CD4-positive, alpha-beta T cell treated with Interleukin-10 for 1 hour (primary cell): ENCODE results near the gene NOP58.
"Not testable (repeated sequence)": the region's sequence is repeated elsewhere in the genome, so short reads cannot be mapped to it uniquely, and the experiment has no call there.

Source experiments
- DNase-seq: peaks from one replicate; pipeline ENCODE4 v3.0.0-alpha.2; 2020

Gene NOP58, protein sequence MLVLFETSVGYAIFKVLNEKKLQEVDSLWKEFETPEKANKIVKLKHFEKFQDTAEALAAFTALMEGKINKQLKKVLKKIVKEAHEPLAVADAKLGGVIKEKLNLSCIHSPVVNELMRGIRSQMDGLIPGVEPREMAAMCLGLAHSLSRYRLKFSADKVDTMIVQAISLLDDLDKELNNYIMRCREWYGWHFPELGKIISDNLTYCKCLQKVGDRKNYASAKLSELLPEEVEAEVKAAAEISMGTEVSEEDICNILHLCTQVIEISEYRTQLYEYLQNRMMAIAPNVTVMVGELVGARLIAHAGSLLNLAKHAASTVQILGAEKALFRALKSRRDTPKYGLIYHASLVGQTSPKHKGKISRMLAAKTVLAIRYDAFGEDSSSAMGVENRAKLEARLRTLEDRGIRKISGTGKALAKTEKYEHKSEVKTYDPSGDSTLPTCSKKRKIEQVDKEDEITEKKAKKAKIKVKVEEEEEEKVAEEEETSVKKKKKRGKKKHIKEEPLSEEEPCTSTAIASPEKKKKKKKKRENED

GRCh38 chr2:202265467-202266277 lies at the start of gene NOP58:
TSS of gene NOP58 (plus strand) at chr2:202265763. CDS start at chr2:202265942, 179 bp downstream.
- DNase-seq = peak; percentile 95

DNA sequence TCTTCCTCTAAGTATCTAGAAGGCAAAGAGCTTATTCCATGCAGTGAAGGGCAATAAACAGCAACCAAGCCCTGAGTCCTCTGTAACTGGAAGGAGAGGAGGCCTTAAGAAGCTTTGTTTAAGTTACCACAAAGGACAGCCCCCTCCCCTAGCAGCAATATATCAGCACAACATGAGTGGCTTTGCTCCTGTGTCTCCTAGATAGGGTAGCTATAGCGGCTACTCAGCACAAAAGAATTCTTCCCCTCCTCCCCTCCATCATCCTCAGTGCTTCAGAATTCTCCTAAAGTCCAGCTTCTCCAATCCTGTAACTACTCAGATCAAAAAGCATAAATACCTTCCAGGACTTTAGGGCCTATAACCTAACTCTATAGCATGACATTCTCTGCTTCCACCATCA lies 43.7 kb upstream of the NOP58 start:
- DNase-seq = no peak

GRCh38 chr2:202237787-202238233 lies 27.8 kb upstream of the NOP58 start:
- DNase-seq = no peak

DNA sequence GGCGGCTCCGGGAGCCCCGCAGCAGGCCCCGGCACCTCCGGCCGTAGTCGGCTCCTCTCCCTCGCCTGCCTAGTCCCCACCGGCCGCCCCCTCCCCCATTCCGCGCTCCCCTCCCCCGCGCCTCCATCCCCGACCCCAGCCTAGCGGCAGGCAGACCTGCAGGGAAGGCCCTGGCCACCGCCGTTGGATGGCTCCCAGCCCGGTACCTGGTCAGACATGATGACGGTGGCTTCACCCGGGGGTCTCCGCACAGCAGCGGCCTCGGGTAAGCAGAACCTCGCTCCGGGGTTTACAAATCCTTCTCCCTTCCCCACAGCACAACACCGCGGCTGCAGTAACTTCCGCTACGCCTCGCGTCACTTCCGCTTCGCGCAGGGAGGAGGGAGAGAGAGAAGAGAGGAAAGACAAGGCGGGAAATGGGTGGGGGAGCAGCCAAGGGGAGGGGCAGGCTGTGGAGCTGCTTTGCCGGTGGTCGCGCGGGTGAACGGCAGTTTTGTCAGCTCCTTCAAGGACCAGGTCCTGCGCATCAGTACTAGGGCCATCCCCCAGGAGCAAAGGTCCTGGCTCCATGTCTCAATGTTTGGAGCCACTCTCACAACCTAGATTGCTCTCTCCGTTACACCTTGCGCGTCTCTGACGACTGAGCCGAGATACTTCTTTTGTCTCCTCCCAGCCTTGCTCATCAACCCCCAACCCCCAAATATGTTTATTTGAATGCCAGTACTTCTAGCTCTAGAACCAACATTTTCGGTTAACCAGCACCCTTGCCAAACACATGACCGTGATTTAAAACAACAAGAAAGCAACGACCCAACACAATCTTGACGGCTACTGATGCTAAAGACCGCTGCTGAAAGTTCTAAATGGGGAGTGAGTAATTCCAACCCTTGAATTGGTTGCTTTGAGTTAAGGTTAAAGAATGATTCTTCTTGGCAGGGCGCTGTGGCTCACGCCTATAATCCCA lies 27.0 kb upstream of the NOP58 start, which contains the start of gene SUMO1:
Gene SUMO1 (minus strand): TSS at position 364 of the 964 bp plus-strand sequence. CDS start 146 bp downstream, at position 218.
- peak; percentile 93 for DNase-seq

GRCh38 chr2:202247710-202248109 lies 17.9 kb upstream of the NOP58 start:
- DNase-seq = not testable (repeated sequence)

- DNase-seq = no peak
Measured at GRCh38 chr2:202249521-202250253, 15.9 kb upstream of the NOP58 start.

DNA sequence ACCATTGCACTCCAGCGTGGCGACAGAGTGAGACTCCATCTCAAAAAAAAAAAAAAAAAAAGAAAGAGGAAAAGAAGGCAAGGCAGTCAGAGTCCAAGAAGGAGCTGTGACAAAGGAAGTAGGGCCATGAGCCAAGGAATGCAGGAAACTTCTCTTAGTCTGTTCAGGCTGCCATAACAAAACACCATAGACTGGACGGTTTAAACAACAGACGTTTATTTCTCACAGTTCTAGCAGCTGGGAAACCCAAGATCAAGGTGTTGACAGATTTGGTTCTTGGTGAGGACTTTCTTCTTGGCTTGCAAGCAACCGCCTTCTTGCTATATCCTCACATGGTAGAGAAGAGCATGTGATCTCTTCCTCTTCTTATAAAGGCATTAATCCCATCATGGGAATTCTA lies 14.1 kb upstream of the NOP58 start:
- DNase-seq = no peak

DNA sequence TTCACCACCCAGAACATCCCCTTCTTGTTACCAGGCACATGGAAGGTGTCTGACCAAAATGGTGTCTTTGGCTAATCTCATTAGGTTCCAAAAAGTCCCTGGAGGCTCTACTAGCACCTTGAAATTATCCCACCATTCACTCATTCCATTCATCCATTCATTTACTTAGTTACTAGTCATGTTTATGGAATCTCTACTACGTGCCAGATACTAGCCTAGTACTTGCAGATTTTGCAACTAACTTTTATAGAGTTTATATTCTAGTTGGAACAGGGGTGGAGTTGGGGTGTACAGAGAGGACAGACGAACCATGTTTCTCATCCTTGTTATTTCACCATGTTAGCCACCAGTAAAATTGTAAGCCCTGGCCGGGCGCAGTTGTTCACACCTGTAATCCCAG lies 4.0 kb upstream of the NOP58 start:
- DNase-seq = no peak

DNA sequence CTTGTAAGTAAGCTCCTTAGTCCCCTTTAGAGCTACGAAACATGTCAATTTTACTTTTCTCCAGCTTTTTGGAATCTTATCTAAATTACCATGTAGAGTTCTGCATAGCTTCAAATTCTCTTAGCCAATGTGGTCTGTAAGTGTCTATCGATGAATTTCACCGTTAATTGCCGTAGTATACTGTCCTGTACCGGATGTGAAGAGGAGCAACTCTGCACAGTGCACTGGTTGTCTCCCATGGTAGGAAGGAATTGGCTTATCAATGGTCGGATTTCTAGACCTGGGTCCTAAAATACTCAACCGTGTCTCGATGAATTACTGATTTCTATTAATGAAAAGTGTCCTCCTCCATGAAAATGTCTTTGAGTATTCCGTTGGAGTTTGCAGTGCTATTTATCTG lies 1.9 kb downstream of the NOP58 start:
- peak; percentile 39 for DNase-seq

DNA sequence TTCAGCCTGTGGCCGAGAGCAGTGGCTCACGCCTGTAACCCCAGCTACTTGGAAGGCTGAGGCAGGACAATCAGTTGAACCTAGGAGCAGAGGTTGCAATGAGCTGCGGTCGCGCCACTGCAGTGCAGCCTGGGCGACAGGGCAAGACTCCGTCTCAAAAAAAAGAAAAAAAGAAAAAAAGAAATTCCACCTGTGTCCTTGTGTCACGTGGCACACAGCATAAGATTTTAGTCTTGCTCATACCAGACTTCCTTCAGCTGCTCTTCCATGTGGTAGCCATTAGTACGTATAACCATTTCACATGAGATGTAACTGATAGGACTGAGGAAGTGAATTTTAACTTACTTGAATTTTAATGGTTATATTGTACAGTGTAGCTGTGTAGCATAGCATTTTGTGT lies 4.0 kb downstream of the NOP58 start:
- peak; percentile 44 for DNase-seq

GRCh38 chr2:202270487-202270886 lies 4.9 kb downstream of the NOP58 start:
- no peak for DNase-seq

DNA sequence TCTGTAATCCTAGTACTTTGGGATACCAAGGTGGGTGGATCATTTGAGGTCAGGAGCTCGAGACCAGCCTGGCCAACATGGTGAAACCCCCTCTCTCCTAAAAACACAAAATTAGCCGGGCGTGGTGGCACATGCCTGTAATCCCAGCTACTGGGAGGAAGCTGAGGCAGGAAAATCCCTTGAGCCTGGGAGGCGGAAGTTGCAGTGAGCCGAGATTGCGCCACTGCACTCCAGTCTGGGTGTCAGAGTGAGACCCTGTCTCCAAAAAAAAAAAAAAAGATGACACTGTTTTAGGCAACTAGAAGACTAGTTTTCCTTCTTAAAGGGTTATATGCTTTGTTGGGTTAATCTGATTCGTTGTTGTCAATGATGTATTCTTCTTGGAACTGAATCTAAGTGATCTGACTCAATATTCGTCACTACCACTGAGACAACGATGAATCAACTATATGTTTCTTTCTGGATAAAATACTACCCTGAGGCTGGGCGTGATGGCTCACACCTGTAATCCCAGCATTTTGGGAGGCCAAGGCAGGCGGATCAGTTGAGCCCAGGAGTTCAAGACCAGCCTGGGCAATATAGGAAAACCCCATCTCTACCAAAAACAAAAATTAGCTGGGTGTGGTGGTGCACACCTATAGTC lies 10.6 kb downstream of the NOP58 start:
- not testable (repeated sequence) for DNase-seq

DNA sequence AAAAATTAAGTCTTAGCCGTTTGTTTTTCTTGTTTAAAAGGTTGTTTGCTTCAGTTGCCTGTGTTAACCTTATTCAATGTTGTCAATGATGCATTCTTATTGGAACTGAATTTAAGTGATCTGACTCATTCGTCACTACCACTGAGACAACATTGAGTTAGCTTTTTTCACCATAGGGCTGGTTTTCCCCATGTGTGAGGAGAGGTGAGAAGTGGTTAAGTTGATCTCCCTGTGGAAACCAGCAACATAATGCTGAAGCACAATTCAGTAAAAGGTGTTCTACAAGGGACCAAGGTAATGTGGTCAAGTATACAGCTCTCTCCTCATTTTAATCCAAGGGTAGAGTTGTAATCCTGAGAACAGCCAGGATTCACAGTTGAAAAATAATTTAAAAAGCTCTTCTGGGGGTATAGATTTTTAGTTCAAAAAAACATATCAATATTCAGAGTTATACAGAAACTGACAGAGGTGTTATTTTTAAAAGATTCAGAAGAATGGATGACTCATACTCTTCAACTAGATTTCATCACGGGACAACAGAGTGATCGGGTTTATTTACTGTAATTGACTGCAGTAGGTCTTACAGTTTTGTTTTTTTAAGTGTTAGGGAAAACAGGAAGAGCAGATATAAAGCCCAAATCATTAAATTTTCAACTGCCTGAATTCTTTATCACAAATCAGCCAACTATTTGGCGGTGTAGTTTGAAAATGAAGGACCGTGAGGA lies 12.6 kb downstream of the NOP58 start:
- no peak for DNase-seq

DNA sequence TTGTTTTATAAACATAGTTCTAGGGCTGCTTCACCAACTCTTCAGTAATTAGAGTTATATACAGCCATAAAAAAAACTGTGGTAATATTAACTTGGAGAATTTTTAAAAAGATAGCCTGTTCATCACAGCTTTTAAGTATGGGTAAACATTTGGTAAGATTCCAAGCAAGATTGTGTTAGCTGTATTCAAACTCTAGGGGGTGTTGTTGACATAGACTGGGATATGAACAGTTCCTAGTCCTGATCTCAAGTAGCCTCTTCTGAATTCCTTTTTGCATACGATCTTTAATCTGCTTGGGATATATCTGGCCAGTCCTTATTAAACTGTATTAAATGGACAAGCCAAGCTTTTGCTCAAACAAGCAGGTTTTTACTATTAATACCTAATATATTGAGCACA lies 13.4 kb downstream of the NOP58 start:
- DNase-seq = peak; percentile 26

DNA sequence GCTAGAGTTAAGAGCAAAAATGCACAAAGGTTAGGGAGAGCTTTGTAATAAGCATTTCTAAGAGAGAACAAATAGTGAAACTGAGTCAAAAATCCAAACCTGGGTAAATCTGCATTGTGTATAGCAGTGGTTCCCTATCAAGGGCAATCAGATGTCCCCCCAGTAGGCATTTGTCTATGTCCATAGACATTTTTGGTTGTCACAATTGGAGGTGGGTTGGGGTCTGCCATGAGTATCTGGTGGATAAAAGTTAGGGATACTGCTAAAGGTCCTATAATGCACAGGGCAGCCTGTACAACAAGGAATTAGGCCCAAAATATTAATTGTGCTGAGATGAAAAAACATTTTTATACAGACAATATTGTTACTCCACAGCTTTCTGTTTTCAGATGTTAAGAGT lies 21.0 kb downstream of the NOP58 start:
- no peak for DNase-seq

DNA sequence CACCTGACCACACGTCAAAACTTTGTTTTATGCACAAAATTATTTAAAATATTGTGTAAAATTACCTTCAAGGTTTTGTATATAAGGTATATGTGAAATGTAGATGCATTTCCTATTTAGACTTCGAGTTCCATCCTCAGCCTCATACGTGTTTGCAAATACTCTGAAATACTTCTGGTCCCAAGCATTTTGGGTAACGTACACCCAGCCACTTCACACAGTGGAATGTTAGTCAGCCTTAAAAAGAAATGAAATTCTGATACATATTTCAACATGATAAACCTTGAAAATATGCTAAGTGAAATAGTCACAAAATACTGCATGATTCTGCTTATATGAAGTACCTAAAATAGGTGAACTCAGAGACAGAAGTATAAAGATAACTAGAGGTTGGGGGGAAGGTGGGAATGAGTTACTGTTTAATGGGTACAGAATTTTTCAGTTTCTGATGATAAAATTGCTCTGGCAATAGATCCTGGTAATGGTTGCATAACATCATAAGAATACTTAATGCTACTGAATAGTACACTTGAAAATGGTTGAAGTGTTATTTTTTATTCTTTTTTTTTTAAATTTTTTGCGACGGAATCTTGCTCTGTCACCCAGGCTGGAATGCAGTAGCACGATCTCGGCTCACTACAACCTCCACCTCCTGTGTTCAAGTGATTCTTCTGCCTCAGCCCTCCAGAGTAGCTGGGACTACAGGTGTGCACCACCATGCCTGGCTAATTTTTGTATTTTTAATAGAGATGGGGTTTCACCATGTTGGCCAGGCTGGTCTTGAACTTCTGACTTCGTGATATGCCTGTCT lies 24.0 kb downstream of the NOP58 start:
- DNase-seq = no peak

DNA sequence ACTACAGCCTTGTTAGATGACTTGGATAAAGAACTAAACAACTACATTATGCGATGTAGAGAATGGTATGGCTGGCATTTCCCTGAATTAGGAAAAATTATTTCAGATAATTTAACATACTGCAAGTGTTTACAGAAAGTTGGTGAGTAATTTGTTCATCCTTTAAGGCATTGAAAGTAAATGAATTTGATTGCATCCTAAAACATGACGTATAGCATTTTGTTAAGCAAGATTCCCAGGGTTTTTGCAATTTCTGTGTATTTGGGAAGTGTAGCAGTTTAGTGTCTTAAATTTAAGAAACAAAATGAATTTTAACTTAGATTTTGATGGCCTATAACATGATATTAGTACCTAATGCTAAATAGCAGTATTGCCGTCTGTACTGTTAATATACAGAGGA lies 24.8 kb downstream of the NOP58 start:
- no peak for DNase-seq

GRCh38 chr2:202290970-202291369 lies 25.4 kb downstream of the NOP58 start:
- no peak for DNase-seq

GRCh38 chr2:202299712-202300111 lies 34.1 kb downstream of the NOP58 start:
- DNase-seq = no peak

GRCh38 chr2:202306034-202306433 lies 40.5 kb downstream of the NOP58 start:
- no peak for DNase-seq
